Stimulated activated CD8-positive, alpha-beta memory T cell treated with anti-CD3 and anti-CD28 coated beads, Interleukin-7, amount 100 ng/mL, for 1 hour (primary cell): ENCODE results near the gene LRCH1.

Experiments used
- DNase-seq, 2 donors: peaks; one replicate each; pipeline ENCODE4 v3.0.0-alpha.2; 2020; ENCODE audit warnings: low read depth in 2 of 2

LRCH1 gene

GRCh38 chr13:46535825-46536224 is 17.1 kb upstream of the LRCH1 start:
- no peak for DNase-seq

GRCh38 chr13:46536341-46536740 is 16.6 kb upstream of the LRCH1 start:
- no peak for DNase-seq

- no peak for DNase-seq
These were observed 13.7 kb upstream of the LRCH1 start for GRCh38 chr13:46539231-46539630.

GRCh38 chr13:46541210-46541609 is 11.8 kb upstream of the LRCH1 start:
- no peak for DNase-seq

- DNase-seq, result no peak
These were observed 10.1 kb upstream of the LRCH1 start for GRCh38 chr13:46542833-46543232.

GRCh38 chr13:46543287-46543686 is 9.7 kb upstream of the LRCH1 start:
- DNase-seq, result no peak

- DNase-seq, result no peak
These were observed 8.8 kb upstream of the LRCH1 start for GRCh38 chr13:46544208-46544607.

GRCh38 chr13:46544811-46545210 is 8.2 kb upstream of the LRCH1 start:
- no peak for DNase-seq

GRCh38 chr13:46546084-46546768 is 6.7 kb upstream of the LRCH1 start:
- no peak for DNase-seq

- no peak for DNase-seq
These were observed 2.1 kb upstream of the LRCH1 start for GRCh38 chr13:46550822-46551221.

GRCh38 chr13:46551410-46552302 is 1.3 kb upstream of the LRCH1 start:
- DNase-seq, result peak; percentile 15 to 47

GRCh38 chr13:46552303-46552682 is 677 bp upstream of the LRCH1 start:
- DNase-seq, result no peak

GRCh38 chr13:46553521-46553885 is 533 bp downstream of the LRCH1 start:
- peak in 1 of 2 donors; percentile 7 for DNase-seq

GRCh38 chr13:46553886-46554858 is 1.2 kb downstream of the LRCH1 start:
- DNase-seq, result peak; percentile 20 to 27

GRCh38 chr13:46554951-46555350 is 2.0 kb downstream of the LRCH1 start:
- DNase-seq, result no peak

GRCh38 chr13:46555722-46556417 is 2.9 kb downstream of the LRCH1 start:
- no peak for DNase-seq

GRCh38 chr13:46556418-46556779 is 3.4 kb downstream of the LRCH1 start:
- DNase-seq, result no peak

- DNase-seq, result no peak
These were observed 6.4 kb downstream of the LRCH1 start for GRCh38 chr13:46559272-46559805.

- DNase-seq, result no peak
These were observed 7.8 kb downstream of the LRCH1 start for GRCh38 chr13:46560778-46561177.

- DNase-seq, result no peak
These were observed 8.3 kb downstream of the LRCH1 start for GRCh38 chr13:46561286-46561685.

GRCh38 chr13:46561691-46562090 is 8.7 kb downstream of the LRCH1 start:
- no peak for DNase-seq
